Measurements from ENCODE around the gene GPR45.

Gene GPR45

GRCh38 chr2:105271393-105272045 is 30.0 kb downstream of the GPR45 start:
- TF ChIP-seq GATA3 (IDR thresholded peaks at IDR 0.05; ENCODE audit: low read depth, low read length) (no peak), GATA2 (IDR thresholded peaks at IDR 0.05; ENCODE audit: low read depth, low read length) (no peak)

- no peak for TF ChIP-seq GATA2 (IDR thresholded peaks at IDR 0.05; ENCODE audit: low read depth, low read length)
Measured at GRCh38 chr2:105272176-105272575, 30.6 kb downstream of the GPR45 start.

DNA sequence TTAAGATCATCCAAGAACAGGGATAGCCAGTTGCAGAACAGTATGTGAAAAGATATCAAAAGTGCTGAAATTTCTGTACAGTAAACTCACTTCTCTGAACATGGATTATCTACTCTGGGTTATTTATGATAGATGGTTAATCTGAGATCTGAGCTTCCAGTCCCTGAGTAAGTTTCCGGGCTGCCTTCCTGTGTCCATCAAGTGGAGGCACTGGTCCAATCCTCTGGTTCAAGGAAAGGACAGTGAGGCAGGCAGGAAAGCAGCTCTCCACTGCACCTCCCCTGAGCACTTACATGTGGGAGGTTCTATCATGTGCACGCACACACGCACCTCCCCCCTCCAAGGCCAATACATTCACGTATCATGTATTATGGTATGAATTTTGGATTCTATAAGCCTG is 32.5 kb downstream of the GPR45 start:
- TF ChIP-seq GATA3 (IDR thresholded peaks at IDR 0.05; ENCODE audit: low read depth, low read length) (no peak), GATA2 (IDR thresholded peaks at IDR 0.05; ENCODE audit: low read depth, low read length) (no peak)

- TF ChIP-seq GATA2 (IDR thresholded peaks at IDR 0.05; ENCODE audit: low read depth, low read length): no peak
- no peak for TF ChIP-seq GATA3 (IDR thresholded peaks at IDR 0.05; ENCODE audit: low read depth, low read length)
Measured at GRCh38 chr2:105278654-105279053, 37.1 kb downstream of the GPR45 start.

DNA sequence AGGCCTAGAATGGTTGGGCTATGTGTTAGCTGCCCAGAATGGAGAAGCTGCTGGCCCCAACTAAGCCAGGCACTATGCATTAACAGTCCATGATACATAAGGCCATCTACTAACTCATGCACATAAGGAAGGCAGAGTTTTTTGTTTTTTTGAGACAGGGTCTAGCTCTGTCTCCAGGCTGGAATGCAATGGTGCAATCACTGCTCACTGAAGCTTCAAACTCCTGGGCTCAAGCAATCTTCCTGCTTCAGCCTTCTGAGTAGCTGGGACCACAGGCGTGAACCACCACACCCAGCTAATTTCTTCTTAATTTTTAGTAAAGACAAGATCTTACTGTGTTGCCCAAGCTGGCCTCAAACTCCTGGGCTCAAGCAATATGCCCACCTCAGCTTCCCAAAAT is 37.6 kb downstream of the GPR45 start:
- no peak for TF ChIP-seq GATA2 (IDR thresholded peaks at IDR 0.05; ENCODE audit: low read depth, low read length)
- TF ChIP-seq GATA3 (IDR thresholded peaks at IDR 0.05; ENCODE audit: low read depth, low read length): no peak

GRCh38 chr2:105280281-105280680 is 38.7 kb downstream of the GPR45 start:
- TF ChIP-seq GATA2 (IDR thresholded peaks at IDR 0.05; ENCODE audit: low read depth, low read length) (no peak), GATA3 (IDR thresholded peaks at IDR 0.05; ENCODE audit: low read depth, low read length) (no peak)

GRCh38 chr2:105283532-105283931 is 42.0 kb downstream of the GPR45 start:
- TF ChIP-seq GATA2 (IDR thresholded peaks at IDR 0.05; ENCODE audit: low read depth, low read length): no peak
- no peak for TF ChIP-seq GATA3 (IDR thresholded peaks at IDR 0.05; ENCODE audit: low read depth, low read length)

GRCh38 chr2:105287692-105288091 is 46.1 kb downstream of the GPR45 start:
- TF ChIP-seq GATA3 (IDR thresholded peaks at IDR 0.05; ENCODE audit: low read depth, low read length) (no peak), GATA2 (IDR thresholded peaks at IDR 0.05; ENCODE audit: low read depth, low read length) (no peak)

DNA sequence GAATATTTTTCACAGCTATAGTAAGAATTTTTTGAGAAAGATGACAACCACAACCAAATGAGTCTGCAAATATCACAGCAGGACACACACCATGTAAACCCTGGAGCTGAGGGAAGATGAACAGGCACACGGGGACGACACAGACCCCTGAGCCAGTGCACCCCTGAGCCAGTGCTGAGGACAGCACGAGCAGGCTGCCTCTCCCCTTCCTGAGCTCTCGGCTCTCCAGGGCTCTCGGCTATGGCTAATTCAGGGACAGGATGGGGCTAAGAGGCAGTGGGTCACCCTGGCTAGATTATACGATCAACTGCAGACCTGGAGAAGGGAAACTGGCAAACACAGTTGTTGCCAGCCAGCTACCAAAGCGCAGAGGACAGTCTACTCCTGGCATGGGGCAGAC is 46.6 kb downstream of the GPR45 start:
- no peak for TF ChIP-seq GATA3 (IDR thresholded peaks at IDR 0.05; ENCODE audit: low read depth, low read length)
- TF ChIP-seq GATA2 (IDR thresholded peaks at IDR 0.05; ENCODE audit: low read depth, low read length): no peak

DNA sequence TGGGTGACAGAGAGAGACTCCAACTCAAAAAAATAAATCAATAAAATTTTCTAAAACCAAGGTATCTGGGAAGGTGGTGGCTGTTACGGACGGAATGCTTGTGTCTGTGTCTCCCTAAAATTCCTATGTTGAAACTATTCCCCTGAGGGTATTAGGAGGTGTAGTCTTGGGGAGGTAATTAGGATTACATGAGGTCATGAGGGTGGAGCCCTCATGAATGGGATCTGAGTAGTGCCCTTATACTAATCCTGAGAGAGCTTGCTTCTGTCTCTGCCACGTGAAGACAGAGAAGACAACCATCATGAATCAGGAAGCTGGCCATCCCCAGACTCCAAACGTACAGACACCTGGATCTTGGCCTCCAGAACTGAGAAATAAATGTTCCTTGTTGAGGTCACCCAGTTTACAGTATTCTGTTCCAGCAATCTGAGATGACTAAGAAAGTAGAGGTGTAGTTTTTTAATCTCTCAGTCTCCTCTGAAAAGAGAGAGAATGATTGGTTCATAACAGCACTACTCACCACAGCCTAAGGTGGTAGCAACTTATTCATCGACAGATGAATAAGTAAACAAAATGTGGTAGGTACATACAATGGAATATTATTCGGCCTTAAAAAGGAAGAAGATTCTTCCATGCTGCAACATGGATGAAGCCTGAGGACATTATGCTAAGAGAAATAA is 49.6 kb downstream of the GPR45 start:
- TF ChIP-seq GATA2 (IDR thresholded peaks at IDR 0.05; ENCODE audit: low read depth, low read length) (no peak), GATA3 (IDR thresholded peaks at IDR 0.05; ENCODE audit: low read depth, low read length) (no peak)

DNA sequence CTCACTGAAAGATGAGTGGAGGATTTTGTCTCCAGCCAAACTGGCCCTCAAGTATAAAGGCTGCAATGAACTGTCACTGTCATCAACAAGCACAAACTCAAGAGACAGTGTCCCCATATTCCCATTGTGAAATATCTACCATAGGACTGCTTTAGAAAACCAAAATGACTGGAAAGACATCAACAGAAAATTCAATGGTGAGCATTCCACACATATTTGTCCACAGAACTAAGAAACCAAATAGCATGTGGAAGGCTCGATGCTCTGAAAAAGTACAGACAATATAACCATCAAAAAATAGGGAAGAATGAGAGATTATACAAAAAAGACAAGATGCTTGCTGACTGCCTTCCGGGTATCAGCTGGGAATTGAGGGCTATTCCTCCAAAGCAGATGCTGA is 50.4 kb downstream of the GPR45 start:
- TF ChIP-seq GATA3 (IDR thresholded peaks at IDR 0.05; ENCODE audit: low read depth, low read length): no peak
- TF ChIP-seq GATA2 (IDR thresholded peaks at IDR 0.05; ENCODE audit: low read depth, low read length): no peak
